Dermis blood vessel endothelial cell (primary cell): ENCODE data around the gene ANGPT4. TPM values are rescaled to one million over a fixed set of nuclear protein-coding genes. Genes with fewer than 3 reads are reported as not detected.
"Not testable (repeated sequence)": the region's sequence is repeated elsewhere in the genome, so short reads cannot be mapped to it uniquely, and the experiment has no call there.

ENCODE experiments used
- DNase-seq: peaks from one replicate; pipeline ENCODE4 v3.0.0; 2010
- total RNA-seq: library from RNA; depleted of rRNA; stranded (reverse); fragments of >200 nt; gene quantifications from 2 replicates; pipeline ENCODE4 v1.2.3, GENCODE V29; 2014

Gene ANGPT4
- total RNA-seq, 1 donor from 2014 or later = not detected

DNA sequence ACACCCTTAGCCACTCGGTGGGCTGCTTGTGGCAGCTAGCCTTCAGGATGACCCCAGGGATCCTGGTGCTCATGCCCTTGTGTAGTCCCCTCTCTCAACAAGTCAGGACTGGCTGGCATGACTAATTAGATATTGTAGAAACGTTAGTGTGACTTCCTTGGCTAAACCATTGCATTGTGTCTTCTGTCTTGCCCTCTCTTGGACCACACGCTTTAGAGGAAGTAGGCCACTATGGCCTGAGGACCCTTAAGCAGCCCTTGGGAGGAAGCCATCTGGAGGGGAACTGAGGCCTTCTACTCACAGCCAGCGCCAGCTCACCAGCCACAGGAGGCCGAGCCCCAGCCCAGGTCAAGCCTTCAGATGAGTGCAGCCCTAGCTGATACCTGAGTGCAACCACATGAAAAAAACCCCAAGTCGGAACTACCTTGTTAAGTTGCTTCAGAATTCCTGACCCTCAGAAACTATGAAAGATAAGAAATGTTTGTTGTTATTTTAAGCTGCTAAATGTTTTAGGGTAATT, 10.1 kb downstream of the ANGPT4 start:
- DNase-seq = no peak

DNA sequence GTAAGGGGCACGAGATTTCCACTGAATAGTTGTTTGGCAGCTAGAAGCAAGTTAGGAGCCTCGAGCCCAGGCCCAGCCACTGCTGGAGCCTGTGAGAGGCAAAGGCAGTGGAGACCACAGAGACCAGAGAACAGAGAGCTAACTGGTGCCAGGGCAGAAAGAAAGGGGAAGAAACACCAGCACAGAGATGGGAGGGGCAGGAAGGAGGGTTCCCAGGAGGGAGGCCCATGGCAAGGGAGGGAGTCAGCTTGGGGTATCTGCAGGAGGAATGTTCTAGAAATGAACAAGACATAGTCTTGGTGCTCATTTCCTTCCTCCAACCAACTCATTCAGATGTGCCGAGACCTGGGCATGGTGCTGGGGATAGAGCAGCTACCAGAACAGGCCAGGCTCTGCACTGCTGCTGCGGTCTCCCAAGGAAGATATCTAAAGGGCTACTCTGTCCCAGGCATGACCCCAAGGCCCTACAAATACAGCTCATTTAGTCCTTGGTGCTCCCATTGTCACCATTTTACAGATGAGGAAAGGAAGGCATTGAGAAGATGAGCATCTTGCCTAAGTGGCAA, 10.7 kb downstream of the ANGPT4 start:
- DNase-seq = no peak

GRCh38 chr20:904039-904545, 12.0 kb downstream of the ANGPT4 start:
- DNase-seq = no peak

- DNase-seq = not testable (repeated sequence)
Observed at GRCh38 chr20:897436-897835, 18.7 kb downstream of the ANGPT4 start.

DNA sequence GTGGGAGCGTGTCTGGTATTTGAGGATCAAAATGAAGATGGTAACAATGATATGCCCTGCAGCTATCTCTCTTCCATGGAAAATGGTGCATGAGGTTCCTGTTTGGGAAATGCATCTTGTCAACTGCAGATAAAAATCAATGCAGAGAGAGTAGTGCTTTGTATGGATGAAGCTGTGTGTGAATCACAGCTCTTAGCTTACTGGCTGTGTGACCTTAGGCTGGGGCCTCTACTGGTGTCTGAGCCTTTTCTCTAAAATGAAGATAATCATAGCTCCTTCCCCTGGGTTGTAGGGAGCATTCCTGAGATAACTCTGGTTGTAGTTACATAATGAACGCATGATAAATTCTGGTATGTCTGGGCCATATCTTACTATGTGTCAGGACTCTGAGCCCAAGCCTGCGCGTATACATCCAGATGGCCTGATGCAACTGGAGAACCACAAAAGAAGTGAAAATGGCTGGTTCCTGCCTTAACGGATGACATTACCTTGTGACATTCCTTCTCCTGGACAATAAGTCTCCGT, 19.6 kb downstream of the ANGPT4 start:
- no peak for DNase-seq

DNA sequence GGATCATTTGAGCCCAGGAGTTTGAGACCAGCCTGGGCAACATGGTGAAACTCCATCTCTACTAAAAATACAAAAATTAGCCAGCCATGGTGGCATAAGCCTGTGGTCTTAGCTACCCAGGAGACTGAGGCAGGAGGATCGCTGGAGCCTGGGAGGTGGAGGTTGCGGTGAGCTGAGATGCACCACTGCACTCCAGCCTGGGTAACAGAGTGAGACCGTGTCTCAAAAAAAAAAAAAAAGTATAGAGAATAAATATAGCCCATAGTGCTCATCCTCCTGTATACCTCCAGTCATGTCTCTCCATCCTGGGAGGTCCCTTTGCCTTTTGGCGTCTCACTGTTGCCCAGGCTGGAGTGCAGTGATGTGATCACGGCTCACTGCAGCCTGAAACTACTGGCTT, 23.8 kb downstream of the ANGPT4 start:
- not testable (repeated sequence) for DNase-seq

DNA sequence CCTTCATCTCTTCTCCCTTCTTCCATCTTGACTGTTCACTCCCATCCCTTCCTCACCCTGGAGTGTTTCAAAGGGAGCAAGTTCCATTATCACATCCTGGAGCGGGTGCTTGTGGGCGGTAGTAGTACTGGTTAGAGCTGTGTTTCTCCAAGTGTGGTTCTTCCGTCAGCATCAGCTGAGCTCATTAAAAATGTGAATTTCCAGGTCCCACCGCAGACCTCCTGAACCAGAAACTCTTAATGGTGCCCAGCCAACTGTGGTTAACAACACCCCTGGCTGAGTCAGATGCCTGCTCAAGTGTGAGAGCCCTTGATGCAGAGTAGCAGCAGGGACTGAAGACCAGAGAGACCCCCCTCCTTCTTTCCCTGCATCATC, 24.4 kb downstream of the ANGPT4 start:
- no peak for DNase-seq

DNA sequence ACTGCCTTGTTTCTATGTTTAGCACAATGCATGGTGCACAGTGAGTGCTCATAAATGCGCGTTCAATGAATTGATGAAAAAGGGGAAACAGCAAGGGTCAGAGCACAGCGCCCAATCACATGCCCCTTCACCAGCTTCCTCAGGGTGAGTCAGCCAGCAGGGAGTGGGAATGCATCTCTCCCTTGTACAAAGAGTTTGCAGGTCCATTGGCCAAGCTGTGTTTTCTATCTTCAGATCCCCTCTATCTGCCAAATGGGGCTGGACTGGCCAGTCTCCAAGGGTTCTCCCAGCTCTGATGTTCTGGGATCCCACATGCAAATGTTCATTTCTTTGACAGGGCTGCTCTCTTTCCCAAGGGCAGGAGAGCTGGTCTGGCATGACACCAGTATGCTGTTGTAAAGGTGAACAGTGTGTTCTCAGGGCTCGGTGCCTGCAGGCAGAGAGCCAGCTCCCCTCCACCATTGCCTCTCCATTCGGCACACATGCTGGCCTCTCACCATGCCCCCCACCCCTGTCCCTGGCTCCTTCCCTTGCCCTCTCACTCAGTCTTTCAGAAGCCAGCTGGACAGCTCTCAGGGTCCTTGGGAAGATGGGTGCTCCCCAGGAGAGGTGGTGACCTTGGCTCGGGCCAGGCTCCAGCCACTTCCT, 25.0 kb downstream of the ANGPT4 start:
- no peak for DNase-seq

DNA sequence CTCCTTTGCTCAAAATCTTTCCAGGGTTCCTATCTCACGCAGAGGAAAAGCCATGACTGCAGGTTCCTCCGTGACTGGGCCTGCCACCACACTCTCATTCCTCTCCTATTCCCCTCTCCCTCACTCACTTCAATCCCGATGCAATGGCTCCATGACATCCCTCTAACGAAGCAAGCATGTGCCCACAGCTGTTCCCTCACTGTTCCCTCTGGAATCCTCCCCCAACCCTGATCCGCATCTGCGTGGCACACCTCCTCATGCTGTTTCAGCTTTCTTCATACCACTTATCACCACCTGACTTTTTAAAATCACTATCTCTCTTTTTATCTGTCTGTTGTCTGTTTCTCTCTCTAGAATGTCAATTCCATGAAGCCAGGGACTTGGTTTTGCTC, 25.5 kb downstream of the ANGPT4 start:
- no peak for DNase-seq

- DNase-seq = no peak
Observed at GRCh38 chr20:889932-890463, 26.1 kb downstream of the ANGPT4 start.

DNA sequence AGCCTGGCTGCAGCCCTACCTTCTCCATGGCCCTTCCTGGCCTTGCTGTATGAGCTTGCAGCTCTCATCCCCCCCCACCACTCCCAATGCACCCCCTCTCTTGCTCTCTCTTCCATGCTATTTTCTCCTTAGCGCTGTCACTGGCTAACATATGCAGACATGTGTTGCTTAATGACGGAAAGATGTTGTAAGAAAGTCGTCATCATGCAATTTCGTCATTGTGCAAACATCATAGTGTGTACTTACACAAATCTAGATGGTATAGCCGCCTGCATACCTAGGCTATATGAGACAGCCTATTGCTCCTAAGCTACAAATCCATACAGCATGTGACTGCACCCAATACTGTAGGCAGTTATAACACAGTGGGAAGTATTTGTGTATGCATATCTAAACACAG, 27.0 kb downstream of the ANGPT4 start:
- DNase-seq = no peak

- DNase-seq = no peak
Observed at GRCh38 chr20:888057-888456, 28.1 kb downstream of the ANGPT4 start.

- no peak for DNase-seq
Observed at GRCh38 chr20:887137-887536, 29.0 kb downstream of the ANGPT4 start.

GRCh38 chr20:884983-885952, 30.9 kb downstream of the ANGPT4 start:
- peak; percentile 23 for DNase-seq

GRCh38 chr20:881783-882144, 34.4 kb downstream of the ANGPT4 start:
- DNase-seq = no peak

DNA sequence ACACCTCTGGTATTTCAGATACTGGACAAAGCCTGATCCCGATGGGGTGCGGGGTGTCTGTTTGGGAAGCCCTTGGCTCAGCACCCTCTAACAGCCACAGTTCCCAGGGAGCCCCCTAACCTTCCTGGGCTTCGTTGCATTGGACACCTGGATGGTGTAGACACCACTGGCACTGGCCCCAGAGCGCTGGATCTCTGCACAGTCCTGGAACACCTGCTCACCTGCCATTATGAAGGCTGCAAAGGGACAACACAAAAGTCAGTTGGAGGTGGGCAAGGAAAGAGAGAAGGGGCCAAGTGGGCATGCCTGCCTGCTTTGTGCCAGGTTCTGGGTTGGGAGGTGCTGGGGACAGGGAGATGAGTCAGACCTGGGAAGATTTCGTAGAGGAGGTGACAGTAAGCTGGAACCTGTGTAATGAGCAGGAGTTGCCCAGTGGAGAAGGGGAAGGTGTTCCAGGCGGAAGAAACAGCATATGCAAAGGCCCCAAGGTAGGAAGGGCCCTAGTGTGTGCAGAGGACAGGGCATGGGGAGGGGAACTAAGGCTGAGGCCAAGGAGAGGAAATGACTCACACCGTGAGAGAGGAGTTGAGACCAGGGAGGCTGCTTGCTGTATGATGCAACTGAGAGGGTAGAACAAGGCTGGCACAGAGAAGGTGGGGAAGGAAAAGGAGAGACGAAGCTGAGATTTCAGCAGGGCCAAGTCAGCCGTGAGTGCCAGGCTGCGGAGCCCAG, 34.9 kb downstream of the ANGPT4 start:
- DNase-seq = peak; percentile 40

DNA sequence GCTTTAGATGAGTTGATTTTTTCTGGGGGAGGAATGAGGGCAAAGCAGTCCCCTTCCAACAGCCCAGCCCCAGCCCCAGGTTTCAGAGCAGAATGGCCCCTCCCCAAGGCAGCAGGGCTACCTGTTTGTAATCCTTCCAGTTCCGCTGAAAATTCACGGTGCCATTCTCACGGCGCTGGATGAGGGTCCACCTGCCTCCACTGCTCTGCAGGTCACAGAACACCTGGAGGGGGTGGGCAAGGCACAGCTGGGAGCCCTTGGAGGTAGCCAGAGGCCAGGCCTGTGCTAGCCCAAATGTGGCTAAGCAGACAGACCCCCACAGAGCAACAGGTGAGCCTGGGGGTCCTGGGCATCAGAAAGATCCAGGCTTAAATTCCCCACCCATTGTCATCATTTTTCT, 36.5 kb downstream of the ANGPT4 start:
- no peak for DNase-seq

DNA sequence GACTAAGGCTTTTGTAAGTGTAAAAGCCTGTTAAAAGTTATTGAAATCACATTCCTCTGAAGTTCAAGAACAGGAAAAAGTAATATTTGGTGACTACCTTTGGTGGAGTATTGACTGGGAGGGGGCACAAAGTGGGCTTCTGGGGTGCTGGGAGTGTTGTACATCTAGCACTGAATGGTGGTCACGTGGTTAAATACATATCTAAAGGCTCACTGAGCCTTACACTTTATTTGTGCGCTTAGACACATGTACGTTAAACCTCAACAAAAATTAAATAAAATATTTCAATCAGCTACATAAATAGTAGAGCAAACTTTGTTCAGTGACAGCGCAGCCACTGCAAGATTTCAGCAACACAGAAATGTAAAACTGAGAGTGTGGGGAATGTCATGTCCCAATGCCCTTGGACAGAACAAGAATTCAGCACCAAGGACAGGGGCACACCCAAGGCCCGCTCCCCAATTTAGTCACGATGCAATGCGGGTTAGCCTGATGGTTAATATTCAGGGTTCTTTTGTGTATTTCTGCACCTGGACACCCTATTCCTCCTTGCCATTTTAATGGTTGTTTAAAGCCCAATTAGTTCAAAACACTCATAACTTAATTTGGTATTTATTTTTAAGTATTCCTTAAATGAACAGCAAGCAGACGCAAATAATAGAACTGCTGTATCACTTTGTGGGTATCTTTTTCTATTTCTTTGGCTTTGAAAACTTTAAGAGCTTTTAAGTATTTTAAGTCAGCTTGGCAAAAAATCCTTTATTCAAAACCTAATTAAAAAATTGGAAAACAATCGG, 37.4 kb downstream of the ANGPT4 start:
- peak; percentile 56 for DNase-seq

DNA sequence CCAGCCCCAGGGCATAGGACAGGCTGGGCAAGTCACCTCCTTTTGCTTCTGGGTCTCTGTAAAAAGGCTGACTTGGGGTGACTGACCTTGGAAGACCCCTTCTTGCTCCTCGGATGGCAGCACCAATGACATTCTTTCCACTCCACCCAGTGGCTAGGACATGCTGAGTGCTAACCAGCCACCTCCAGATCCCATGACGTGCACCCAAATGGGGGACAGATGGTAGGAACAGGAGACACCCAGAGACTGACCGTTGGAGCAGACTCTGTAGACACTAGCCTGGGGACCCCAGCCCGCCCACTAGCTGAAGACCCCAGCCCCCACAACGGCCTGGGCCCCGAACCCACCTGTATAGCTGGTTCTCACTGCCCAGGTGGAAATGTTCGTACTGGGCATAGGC, 38.3 kb downstream of the ANGPT4 start:
- DNase-seq = no peak

- DNase-seq = no peak
Observed at GRCh38 chr20:875115-875514, 41.0 kb downstream of the ANGPT4 start.
